K562 (cell line): Measurements from ENCODE around the gene COL4A4.

Source experiments
- CBX8 ChIP-seq: fragments of 200-600 bp; sonication (generic); IDR thresholded peaks from 2 replicates; pipeline ENCODE4 v1.6.1; 2012; ENCODE audit warnings: borderline replicate concordance, mixed run types, low read depth, mild to moderate bottlenecking, moderate library complexity, mixed read lengths, low read length, control low read depth, inconsistent platforms; ENCODE audit not compliant: poor library complexity, severe bottlenecking; ENCODE audit errors: extremely low read depth
- DDX20 ChIP-seq: fragments of 450-650 bp; IDR thresholded peaks from 2 replicates; pipeline ENCODE4 v1.6.1; 2016; ENCODE audit warnings: missing genetic modification characterization, low read depth, mild to moderate bottlenecking, missing compliant biosample characterization, moderate library complexity
- EP300 ChIP-seq: IDR thresholded peaks from 2 replicates; pipeline ENCODE4 v1.6.1; 2012; ENCODE audit warnings: low read length, improper control_type of control experiment
- NCOA6 ChIP-seq: fragments of 450-650 bp; IDR thresholded peaks from 2 replicates; pipeline ENCODE4 v1.6.1; 2017; ENCODE audit warnings: mild to moderate bottlenecking
- NFATC3 ChIP-seq: fragments of 450-650 bp; IDR thresholded peaks from 2 replicates; pipeline ENCODE4 v1.6.1; 2017; ENCODE audit warnings: mild to moderate bottlenecking
- NFE2L1 ChIP-seq: fragments of 450-650 bp; IDR thresholded peaks from 2 replicates; pipeline ENCODE4 v1.6.1; 2016; ENCODE audit warnings: missing genetic modification characterization, low read depth, mild to moderate bottlenecking, missing compliant biosample characterization, moderate library complexity, borderline replicate concordance
- RB1 ChIP-seq: fragments of 450-650 bp; IDR thresholded peaks from 2 replicates; pipeline ENCODE4 v1.6.1; 2017; ENCODE audit warnings: low read depth, mild to moderate bottlenecking
- SAP30 ChIP-seq: fragments of 200-600 bp; sonication (generic); IDR thresholded peaks from 2 replicates; pipeline ENCODE4 v1.6.1; 2012; ENCODE audit warnings: borderline replicate concordance, low read depth, mild to moderate bottlenecking, moderate library complexity, low read length, control low read depth, inconsistent platforms; ENCODE audit not compliant: insufficient read depth, poor library complexity, severe bottlenecking
- ZNF197 ChIP-seq: fragments of 200-800 bp; sonication (Bioruptor generic); IDR thresholded peaks from 2 replicates; pipeline ENCODE4 v1.6.1; 2016; ENCODE audit warnings: low read depth, missing genetic modification characterization, missing compliant biosample characterization

DNA sequence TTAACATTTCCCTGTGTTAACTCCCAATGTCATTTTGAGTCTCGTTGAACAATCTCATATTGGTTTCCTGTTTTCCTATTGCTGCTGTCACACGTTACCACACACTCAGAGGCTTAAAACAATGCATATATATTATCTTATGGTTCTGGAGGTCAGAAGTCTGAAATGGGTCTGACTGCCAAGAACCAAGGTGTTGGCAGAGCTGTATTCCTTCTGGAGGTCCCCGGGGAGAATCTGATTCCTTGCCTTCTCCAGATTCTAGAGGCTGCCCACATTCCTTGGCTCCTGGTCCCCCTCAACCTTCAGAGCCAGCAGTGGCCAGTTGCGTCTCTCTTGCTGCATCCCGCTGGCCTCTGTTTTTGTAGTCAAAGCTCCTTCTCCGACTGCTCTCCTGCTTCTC, 17.5 kb downstream of the COL4A4 start:
- TF ChIP-seq ZNF197 (CRISPR knock-in tag) (no peak), CBX8 (no peak), NCOA6 (no peak), DDX20 (tag) (no peak), SAP30 (no peak), RB1 (no peak), NFATC3 (no peak), NFE2L1 (tag) (no peak), EP300 (no peak)
